Activated CD8-positive, alpha-beta memory T cell treated with anti-CD3 and anti-CD28 coated beads, Interleukin-2, amount 50 U/mL, for 48 hours (primary cell): ENCODE data around the gene SSBP3.

ENCODE experiments used
- DNase-seq: peaks from one replicate; pipeline ENCODE4 v3.0.0-alpha.2; 2020

SSBP3 gene

GRCh38 chr1:54409156-54410142 lies 3.3 kb upstream of the SSBP3 start:
- no peak for DNase-seq

- DNase-seq, result no peak
Measured at GRCh38 chr1:54408147-54409066, 2.2 kb upstream of the SSBP3 start.

DNA sequence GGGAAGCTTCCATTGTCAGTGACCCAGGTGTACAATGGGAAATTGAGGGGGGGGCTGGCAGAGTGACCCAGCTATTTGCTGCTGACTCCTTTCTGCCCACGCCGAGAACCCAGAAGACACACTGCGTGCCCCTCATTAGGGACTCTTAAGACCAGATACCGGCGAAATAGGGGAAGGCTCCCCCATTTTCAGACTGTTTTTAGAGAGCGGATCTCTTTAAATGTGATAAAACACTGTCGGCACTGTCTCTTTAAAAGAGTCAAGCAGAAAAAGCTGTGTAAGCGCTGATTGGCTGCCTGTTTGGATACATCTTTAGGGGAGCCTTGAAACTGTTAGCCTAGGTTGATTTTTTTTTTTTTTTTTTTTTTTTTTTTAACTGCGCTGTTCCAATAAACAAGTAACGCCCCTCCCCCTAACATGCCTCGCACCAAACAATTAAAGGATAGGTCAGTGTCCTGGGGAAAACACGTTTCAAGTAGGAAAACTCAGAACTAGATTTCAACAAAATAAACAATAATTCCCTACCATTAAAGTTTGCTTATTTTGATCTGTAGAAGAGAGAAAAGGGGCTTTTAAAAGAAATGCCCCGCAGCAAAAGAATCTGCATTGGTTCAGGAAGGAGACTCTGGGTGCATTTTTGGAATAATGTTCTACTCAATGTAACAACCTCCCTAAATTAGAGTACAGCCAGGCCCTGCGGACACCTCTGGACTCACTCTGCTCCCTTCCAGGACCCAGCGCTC lies 1.4 kb upstream of the SSBP3 start:
- peak; percentile 64 for DNase-seq

DNA sequence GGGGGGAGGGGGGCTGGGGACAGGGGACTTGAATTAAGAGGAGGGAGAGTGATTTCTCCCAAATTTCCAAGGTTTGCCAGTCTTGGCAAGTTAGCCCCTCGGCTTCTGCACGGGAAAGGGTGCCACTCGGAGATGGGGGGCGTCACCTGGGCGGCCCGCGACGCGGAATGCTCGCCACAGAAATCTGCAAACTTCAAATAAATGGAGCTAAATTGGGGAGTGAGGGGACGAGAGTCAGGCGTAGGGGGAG lies 885 bp upstream of the SSBP3 start:
- DNase-seq, result no peak

DNA sequence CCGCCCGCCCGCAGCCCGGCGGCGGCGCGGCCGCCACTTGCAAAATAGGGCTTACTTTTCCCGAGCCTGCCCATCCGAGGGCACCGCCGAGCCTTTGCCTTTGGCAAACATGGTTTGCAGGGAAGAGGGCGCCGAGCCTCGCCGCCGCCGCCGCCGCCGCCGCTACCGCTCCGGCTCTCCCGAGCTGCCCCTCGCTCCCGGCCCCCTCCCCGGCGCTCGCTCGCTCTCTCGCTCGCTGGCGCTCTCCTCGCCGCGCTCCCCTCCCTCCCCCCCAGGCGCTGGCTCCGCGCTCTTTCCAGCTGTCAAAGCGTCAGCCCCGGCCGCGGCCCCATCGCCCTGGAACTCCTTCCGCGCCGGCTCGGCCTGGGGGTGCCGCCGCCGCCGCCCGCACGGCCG lies 298 bp downstream of the SSBP3 start:
- no peak for DNase-seq

- DNase-seq, result peak; percentile 60
Measured at GRCh38 chr1:54404939-54405897, 976 bp downstream of the SSBP3 start.

DNA sequence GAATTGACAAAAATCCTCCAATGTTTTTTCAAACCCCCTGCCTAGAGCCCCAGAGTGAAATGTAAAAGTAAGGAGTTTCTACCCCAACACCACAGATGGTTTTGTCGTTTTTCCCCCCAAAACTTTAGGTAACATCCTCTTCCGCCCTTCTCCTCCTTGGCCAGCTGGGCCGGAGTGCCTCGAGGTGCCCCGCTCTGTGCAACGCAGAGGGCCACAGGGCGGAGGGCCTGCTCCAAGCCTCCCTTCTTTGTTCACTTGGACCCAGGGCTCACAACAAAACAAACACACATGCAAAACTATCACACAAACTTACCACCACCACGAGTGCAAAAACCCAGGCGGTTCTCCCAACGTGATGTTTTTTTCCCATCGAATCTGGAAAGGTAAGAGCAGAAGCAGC lies 1.9 kb downstream of the SSBP3 start:
- no peak for DNase-seq

- peak; percentile 63 for DNase-seq
Measured at GRCh38 chr1:54403808-54404261, 2.4 kb downstream of the SSBP3 start.

DNA sequence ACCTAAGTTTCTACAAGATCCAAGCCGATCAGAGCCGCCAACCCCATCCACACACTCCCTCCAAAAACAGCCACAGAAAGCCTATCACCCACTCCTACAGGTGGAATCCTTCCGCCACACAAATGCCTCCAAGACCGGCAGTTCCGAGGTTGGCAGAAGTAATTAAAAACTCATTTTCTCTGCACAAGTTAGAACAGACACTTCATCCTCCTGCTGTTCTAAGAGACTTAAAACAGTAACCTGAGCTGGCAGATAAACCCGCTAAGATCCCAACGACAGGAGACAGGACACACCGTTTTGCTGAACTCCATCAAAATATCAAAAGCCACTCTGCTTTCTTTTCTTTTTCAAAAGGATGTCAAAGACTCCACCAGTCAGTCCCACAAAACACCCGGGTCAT lies 2.8 kb downstream of the SSBP3 start:
- DNase-seq, result no peak

- no peak for DNase-seq
Measured at GRCh38 chr1:54402896-54403295, 3.3 kb downstream of the SSBP3 start.

GRCh38 chr1:54401799-54402198 lies 4.4 kb downstream of the SSBP3 start:
- DNase-seq, result no peak

DNA sequence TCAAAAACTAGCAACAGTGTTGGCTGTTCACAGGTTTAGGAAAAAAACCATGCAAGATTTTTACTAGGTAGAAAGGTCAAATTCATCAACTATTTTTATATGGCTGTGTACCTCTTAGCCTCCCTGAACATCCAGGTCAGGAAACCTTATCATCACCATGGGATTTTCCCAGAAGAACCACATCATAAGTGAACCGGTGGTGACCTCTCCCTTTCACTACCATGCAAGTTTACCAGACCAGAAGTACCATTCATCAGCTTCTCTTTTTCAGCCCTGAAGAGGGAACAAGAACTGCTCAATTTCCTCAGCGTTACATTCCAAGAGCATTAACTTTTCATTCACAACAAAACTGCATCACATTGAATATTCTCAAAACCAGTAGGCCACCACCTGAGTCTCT lies 5.9 kb downstream of the SSBP3 start:
- no peak for DNase-seq

DNA sequence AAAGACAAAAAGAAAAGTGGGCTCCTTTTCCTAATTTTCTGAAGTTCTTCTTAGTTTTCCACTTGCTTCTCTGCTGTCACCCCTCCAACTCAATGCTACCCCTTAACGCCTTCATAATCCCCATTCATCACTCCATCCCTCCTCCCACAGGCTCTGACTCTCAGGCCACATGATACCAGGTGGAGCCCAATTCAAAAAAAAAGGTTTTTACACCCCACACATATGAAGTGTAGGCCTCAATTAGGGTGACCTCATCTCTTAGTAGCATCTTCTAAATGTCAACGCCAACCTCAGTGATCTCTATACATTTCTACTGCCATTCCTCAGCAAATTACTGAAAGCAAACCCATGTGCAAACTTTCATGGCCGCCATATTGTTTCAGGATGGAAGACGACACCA lies 6.4 kb downstream of the SSBP3 start:
- DNase-seq, result no peak

GRCh38 chr1:54398963-54399528 lies 7.1 kb downstream of the SSBP3 start:
- DNase-seq, result no peak

DNA sequence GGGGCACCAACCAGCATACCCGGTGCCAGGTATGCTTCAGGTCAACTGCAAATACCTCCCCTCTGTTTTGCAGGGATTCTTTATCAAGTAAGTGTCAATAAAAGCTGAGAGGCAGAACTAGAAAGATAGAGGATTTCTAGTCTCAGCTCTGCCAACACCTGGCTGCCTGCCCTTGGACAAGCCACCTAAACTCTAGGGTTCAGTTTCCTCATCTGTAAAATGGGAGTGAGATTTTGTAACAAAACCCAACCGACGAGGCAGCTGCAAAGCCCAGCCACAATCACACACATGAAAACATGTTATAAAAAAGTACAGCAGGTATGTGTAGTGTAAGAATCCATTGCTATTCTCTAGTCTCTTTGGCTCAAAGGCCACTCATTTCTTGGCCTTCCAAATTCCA lies 8.2 kb downstream of the SSBP3 start:
- DNase-seq, result no peak

- DNase-seq, result no peak
Measured at GRCh38 chr1:54397090-54397591, 9.1 kb downstream of the SSBP3 start.

DNA sequence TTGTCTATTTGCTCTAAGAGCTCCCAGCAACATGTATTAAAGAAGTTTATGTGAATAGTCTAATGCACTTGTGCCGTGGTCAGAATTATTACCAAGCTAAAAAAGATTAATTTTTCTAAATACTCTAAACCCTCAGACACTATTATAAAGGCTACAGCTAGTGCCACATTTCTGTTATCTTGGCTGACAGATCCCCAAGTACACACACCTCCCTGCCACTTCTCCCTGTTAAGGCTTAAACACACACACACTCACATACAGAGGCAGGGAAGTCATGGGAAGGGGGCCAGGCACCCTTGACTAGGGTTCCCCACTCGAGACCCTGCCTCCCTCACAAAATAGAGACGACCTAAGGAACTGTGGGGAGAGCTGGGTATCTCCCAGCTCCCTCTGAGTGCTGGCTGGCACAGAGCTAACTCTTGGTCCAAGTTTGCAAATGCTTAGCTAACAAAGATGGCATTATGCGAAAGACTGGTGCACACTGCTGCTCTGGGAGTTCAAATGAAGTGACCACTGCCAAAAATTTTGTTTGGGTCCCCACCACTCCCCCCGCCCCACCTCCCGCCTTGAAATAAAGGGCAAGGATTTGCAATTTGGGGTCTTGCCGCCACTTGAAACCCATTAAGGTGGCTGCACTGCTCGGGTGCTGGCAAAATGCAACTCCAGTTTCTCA lies 9.8 kb downstream of the SSBP3 start:
- no peak for DNase-seq

DNA sequence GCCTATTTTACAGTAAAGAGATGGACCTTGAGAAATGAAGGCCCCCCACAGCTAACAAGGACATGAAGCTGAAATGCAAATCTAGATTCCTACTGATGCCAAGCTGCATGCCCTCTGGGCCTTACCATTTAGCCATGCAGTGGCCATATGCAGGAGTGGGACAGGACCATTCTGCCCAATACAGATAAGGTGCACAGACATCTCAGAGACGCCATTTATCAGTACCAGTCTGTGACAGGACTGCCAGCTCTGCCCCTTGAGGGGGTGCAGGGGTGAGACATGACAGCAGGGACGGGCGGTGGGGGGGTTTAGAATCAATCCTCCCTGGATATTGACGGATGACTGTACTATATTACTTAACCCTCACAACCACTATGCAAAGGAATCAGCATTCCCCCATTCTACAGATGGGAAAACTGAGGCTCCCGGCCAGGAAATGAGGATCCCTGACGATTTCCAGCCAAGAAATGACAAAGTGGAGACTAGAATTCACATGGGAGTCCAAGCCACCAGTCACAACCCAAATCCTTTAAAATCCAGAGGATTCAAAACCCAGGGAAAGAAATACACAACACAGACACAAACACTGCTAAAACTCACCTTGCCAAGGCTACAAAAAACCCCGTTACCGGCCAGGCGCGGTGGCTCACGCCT lies 10.8 kb downstream of the SSBP3 start:
- no peak for DNase-seq

DNA sequence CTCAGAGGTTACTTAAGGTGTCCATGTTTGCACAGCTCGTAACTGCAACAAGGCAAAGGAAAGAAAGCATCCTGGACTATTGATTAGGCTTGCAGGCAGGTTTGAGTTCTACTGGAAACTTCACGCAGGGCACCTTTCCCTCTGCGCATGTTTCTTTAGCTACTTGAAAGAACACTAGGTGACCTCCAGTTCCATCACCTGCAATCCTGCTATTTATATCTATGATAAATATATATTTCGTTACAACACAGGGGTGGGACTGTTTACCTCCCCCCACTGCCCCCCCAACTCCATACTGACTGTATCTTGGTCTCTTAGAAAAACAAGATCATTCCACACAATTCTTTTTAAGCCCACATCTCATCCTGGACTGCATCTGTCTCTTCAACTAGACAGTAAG lies 12.1 kb downstream of the SSBP3 start:
- DNase-seq, result no peak

- no peak for DNase-seq
Measured at GRCh38 chr1:54392401-54392800, 13.8 kb downstream of the SSBP3 start.
